ENCODE data around the gene NUP205. TPM values are rescaled to one million over a fixed set of nuclear protein-coding genes. Genes with fewer than 3 reads are reported as not detected.

Gene NUP205
- total RNA-seq, 4 donors from 2014 or later: 28.6 to 68.2 (median 42.1) TPM

DNA sequence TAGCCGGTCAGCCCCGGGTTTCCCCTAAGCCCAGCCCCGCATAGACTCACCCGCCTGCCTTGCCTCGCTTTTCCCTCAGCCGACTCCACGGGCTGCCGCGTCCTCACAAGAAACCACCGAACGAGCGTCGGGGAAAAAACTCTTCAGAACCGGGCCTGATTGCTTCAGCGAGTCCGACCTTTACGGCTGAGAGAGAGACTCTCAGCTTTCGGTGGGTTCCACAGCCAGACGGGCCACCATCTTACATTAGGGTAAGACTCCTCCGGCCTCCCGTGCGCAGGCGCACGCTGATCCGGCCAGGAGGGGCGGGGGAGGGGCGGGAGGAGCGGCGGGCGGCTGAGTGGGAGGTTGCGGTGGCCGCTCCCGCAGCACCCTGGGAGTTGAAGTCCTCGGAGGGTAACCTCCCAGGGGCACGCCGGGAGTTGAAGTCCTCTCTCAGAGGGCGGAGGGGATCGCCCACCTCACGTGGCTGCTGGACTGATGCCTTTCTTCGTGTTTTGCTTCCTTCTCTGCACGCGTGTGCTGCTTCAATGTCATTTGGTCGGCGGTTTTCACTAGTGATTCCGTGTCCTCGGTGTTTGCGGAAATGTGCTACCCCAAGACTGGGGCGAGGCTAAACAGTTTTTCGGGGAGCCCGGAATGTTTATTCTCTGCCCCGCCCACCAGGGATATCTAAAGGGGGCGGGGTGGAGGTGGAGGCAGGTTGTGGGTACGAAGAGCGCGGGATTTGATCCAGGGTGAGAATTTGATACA, 47.7 kb upstream of the NUP205 start, which contains the start of gene CNOT4:
Gene CNOT4, minus strand, starts transcription at position 264 of the 753 bp plus-strand sequence. CDS start 71,771 bp downstream, outside the sequence.
- WGBS, 2 donors: 1 to 2% methylated on average over 36 to 38 of the region's 55 CpGs
- Histone ChIP-seq H3K27me3 (no peaks in the 10 kb centered on the region), H3K4me1 (peaks cover 0 to 41% (median 12%) of the 10 kb centered on the region in 4 donors), H3K36me3 (no peaks in the 10 kb centered on the region), H3K27ac (peak within 1 kb of the TSS; percentile 88 to 97 (median 92)), H3K9me3 (no peaks in the 10 kb centered on the region), H3K4me3 (peak within 1 kb of the TSS; percentile 67 to 90 (median 84))
- peak; percentile 69 to 80 for TF ChIP-seq POLR2A (IDR thresholded peaks at IDR 0.05)
- peak; percentile 55 to 93 for TF ChIP-seq EP300 (IDR thresholded peaks at IDR 0.05)
- TF ChIP-seq, protein P1, sequence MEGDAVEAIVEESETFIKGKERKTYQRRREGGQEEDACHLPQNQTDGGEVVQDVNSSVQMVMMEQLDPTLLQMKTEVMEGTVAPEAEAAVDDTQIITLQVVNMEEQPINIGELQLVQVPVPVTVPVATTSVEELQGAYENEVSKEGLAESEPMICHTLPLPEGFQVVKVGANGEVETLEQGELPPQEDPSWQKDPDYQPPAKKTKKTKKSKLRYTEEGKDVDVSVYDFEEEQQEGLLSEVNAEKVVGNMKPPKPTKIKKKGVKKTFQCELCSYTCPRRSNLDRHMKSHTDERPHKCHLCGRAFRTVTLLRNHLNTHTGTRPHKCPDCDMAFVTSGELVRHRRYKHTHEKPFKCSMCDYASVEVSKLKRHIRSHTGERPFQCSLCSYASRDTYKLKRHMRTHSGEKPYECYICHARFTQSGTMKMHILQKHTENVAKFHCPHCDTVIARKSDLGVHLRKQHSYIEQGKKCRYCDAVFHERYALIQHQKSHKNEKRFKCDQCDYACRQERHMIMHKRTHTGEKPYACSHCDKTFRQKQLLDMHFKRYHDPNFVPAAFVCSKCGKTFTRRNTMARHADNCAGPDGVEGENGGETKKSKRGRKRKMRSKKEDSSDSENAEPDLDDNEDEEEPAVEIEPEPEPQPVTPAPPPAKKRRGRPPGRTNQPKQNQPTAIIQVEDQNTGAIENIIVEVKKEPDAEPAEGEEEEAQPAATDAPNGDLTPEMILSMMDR (IDR thresholded peaks at IDR 0.05): peak in 1 of 5 experiments; percentile 25
- peak; percentile 90 for DNase-seq (ENCODE audit: low spot score in 2 of 2)

DNA sequence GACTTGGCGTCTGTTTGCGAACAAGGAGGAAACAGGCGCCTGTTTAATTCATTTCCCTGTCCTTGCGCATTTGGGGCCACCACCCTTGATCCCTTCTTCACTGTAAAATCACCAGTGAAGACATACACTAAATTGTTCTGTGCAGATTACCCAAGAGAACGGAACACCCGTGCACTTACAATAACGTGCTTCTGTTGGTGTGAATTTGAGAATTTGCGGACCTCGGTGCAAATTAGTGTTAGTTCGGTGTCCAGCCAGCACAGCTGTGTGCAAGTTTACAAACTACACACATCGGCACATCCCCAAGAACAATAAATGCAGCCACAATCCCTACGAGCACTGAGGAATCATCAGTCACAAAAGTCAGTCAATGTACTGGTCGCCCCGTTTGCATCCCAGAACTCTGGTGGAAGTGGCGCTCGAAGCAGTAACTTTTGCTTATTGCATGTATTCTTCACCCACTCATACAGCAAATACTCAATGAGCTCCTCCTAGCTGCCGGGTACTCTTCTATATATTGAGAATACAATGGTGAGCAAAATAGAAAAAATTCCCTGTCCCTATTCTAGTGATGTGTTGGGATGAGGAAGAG, 47.0 kb upstream of the NUP205 start:
- no peaks in the 10 kb centered on the region for H3K9me3 ChIP-seq
- H3K27ac ChIP-seq: peak overlapping the region in 2 of 4 donors; percentile 21 to 97
- whole genome bisulfite sequencing, 2 donors: 0 to 1% methylated on average over 17 of the region's 17 CpGs
- TF ChIP-seq POLR2A (IDR thresholded peaks at IDR 0.05) (no peak), EP300 (IDR thresholded peaks at IDR 0.05) (no peak)
- TF ChIP-seq, protein P1 (IDR thresholded peaks at IDR 0.05): no peak
- H3K36me3 ChIP-seq: no peaks in the 10 kb centered on the region
- H3K4me1 ChIP-seq: peaks cover 0 to 34% (median 12%) of the 10 kb centered on the region in 4 donors
- H3K4me3 ChIP-seq: peak overlapping the region; percentile 67 to 90 (median 84)
- peak in 1 of 2 donors; percentile 11 for DNase-seq (ENCODE audit: low spot score in 2 of 2)
- no peaks in the 10 kb centered on the region for H3K27me3 ChIP-seq

DNA sequence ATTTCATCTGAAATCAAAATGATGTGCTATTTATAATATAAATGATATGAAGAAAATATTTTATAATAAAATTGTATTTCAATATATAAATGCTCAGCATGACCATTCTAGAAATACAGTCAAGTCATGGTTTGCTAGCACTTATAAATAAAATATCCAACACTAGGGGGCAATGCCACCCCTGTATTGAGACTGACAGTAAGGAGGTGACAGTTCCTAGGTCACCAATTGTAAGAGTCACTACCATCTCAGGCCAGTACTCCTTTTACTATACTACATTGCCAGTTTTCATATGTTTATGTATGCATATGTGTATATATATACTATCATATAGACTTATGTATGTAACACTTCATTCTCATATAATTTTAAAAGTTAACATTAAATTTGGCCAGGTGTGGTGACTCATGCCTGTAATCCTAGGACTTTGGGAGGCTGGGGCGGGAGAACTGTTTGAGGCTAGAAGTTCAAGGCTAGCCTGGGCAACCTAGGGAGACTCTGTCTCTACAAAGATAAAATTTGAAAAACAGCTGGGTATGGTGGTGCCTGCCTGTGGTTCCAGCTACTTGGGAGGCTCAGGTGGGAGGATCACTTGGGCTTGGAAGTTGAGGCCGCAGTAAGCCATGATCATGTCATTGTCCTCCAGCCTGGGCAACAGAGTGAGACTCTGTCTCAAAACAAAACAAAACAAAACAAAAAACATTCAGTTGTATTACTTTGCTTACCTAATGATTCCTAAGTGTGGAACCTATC, 45.4 kb upstream of the NUP205 start:
- Histone ChIP-seq H3K27ac (no peak overlapping the region), H3K9me3 (no peaks in the 10 kb centered on the region), H3K4me3 (no peak overlapping the region), H3K4me1 (peaks cover 0 to 20% (median 10%) of the 10 kb centered on the region in 4 donors), H3K27me3 (no peaks in the 10 kb centered on the region), H3K36me3 (no peaks in the 10 kb centered on the region)
- TF ChIP-seq EP300 (IDR thresholded peaks at IDR 0.05): no peak
- TF ChIP-seq POLR2A (IDR thresholded peaks at IDR 0.05): no peak
- TF ChIP-seq, protein P1 (IDR thresholded peaks at IDR 0.05): peak; percentile 24 to 47 (median 40)
- 97% methylated on average over 2 of the region's 2 CpGs for WGBS, 2 donors
- DNase-seq (ENCODE audit: low spot score in 2 of 2): peak in 1 of 2 donors; percentile 34

DNA sequence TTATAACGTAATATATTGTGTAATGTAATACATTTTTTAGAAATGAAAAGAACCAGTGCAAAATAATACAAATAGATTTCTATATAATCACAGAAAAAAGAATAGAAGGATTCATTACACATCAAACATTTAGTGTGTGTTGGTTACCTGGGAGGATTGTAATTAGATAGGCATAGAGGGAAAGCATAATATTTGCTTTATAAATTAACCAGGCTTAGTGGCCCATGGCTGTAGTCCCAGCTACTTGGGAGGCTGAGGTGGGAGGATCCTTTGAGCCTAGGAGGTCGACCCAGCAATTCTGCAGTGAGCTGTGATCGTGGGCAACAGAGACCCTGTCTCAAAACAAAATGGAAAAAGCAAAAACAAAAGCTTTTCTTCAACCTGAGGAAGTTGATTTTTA, 42.9 kb upstream of the NUP205 start:
- H3K27ac ChIP-seq: no peak overlapping the region
- no peaks in the 10 kb centered on the region for H3K36me3 ChIP-seq
- peaks cover 0 to 5% (median 0%) of the 10 kb centered on the region in 4 donors for H3K4me1 ChIP-seq
- H3K9me3 ChIP-seq: no peaks in the 10 kb centered on the region
- no peak overlapping the region for H3K4me3 ChIP-seq
- no peak for DNase-seq (ENCODE audit: low spot score in 2 of 2)
- no peaks in the 10 kb centered on the region for H3K27me3 ChIP-seq
- no peak for TF ChIP-seq POLR2A (IDR thresholded peaks at IDR 0.05)
- TF ChIP-seq EP300 (IDR thresholded peaks at IDR 0.05): no peak
- TF ChIP-seq, protein P1 (IDR thresholded peaks at IDR 0.05): no peak
- WGBS, 2 donors: 73 to 78% methylated on average over 3 of the region's 3 CpGs
